ENCODE data around the gene CARD6. TPM values are rescaled to one million over a fixed set of nuclear protein-coding genes. Genes with fewer than 3 reads are reported as not detected.
A peak's percentile ranks its signal among the peaks of the same experiment; 100 is the strongest.

CARD6 gene
- total and polyA plus RNA-seq, 2 of the 13 experiments (the other 11 are each of a cell fraction or from before 2014, with no cell fraction given), result 0.33 to 1.4 TPM

DNA sequence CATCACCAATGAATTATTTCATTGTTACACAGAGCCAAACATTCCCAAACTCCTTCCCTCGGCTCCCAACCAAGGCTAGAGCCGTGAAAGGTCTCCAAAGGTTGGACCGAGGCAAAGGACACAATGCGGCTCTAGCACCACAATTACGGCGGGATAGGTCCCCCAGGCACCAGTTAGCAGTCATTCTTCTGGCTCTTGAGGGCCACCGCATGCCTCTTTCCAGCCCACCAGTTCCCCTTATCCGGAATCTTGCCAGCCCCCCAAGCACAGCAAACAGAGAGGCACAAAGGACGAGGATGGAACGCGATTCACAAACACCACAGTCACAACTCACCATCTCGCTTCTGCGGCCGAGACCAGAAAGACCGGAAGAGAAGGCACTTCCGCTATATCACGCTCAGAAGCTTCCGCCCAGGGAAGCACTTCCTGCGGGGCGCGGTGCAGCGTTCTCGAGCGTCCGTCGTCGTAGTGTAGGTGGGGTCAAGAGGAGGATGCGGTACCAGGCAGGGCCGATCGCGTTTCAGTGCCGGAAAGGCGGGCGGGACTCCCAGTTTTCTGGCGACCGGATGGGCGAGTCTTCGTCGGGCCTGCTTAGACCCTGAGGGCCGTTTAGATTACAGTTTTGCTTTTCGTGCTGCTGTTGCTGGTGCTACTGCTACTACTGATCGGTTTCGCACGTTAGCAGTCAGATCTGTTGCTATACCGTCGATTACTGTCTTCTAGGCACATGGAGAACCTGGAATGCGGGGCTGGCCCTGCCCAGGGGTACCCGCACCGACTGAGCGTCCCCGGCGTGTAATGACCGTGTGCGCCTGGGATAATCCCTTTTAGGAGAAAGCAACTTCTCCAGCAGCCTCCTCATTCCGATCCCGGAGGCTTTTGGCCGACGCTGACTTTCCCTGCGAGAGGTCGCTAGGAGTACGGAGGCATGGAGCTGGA lies 6.0 kb upstream of the CARD6 start, which contains the start of gene RPL37 (continued):
- TF ChIP-seq, protein P1, sequence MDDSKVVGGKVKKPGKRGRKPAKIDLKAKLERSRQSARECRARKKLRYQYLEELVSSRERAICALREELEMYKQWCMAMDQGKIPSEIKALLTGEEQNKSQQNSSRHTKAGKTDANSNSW (CRISPR knock-in tag; IDR thresholded peaks at IDR 0.05; ENCODE audit: borderline replicate concordance), result peak; percentile 81; the same call in 1 of the 2 replicates
- no peak for TF ChIP-seq HMG20A (CRISPR knock-in tag; IDR thresholded peaks at IDR 0.05; ENCODE audit: borderline replicate concordance)
- no peak for TF ChIP-seq ZNF7 (CRISPR knock-in tag; IDR thresholded peaks at IDR 0.05)
- peak; percentile 94 for TF ChIP-seq HBP1 (CRISPR knock-in tag; IDR thresholded peaks at IDR 0.05; ENCODE audit: low read depth)
- peak; percentile 71 for TF ChIP-seq ZNF652 (CRISPR knock-in tag; IDR thresholded peaks at IDR 0.05; ENCODE audit: borderline replicate concordance, low read depth)
- no peak; the same call in 1 of the 2 replicates for TF ChIP-seq PRMT3 (CRISPR knock-in tag; IDR thresholded peaks at IDR 0.05; ENCODE audit: borderline replicate concordance, low read depth)
- peak; percentile 72 for TF ChIP-seq NCOA2 (CRISPR knock-in tag; IDR thresholded peaks at IDR 0.05)
- TF ChIP-seq ZBTB49 (CRISPR knock-in tag; IDR thresholded peaks at IDR 0.05; ENCODE audit: borderline replicate concordance), result no peak
- no peak for TF ChIP-seq NCOR1 (IDR thresholded peaks at IDR 0.05; ENCODE audit: borderline replicate concordance, low read length)
- TF ChIP-seq ATF2 (CRISPR knock-in tag; IDR thresholded peaks at IDR 0.05), result peak; percentile 93
- peak; percentile 98 for TF ChIP-seq PHF5A (CRISPR knock-in tag; IDR thresholded peaks at IDR 0.05; ENCODE audit: low read depth, unreplicated experiment)
- TF ChIP-seq ZNF550 (CRISPR knock-in tag; IDR thresholded peaks at IDR 0.05; ENCODE audit: borderline replicate concordance), result 0 out of 2 replicates have a peak, but pooled peaks have one; percentile 24
- TF ChIP-seq KAT2B (IDR thresholded peaks at IDR 0.05; ENCODE audit: borderline replicate concordance, low read depth, low read length), result 0 out of 2 replicates have a peak, but pooled peaks have one; percentile 13
- peak; percentile 98 for TF ChIP-seq DR1 (CRISPR knock-in tag; IDR thresholded peaks at IDR 0.05)
- no peak for TF ChIP-seq ZNF569 (CRISPR knock-in tag; IDR thresholded peaks at IDR 0.05; ENCODE audit: borderline replicate concordance)
- TF ChIP-seq ADNP (CRISPR knock-in tag; IDR thresholded peaks at IDR 0.05), result no peak
- TF ChIP-seq ETV5 (CRISPR knock-in tag; IDR thresholded peaks at IDR 0.05; ENCODE audit: borderline replicate concordance), result peak; percentile 96
- no peak for TF ChIP-seq PAF1 (CRISPR knock-in tag; IDR thresholded peaks at IDR 0.05)
- 0 out of 2 replicates have a peak, but pooled peaks have one; percentile 41 for TF ChIP-seq ZNF780A (CRISPR knock-in tag; IDR thresholded peaks at IDR 0.05)
- no peak; the same call in 1 of the 2 replicates for TF ChIP-seq SOX13 (IDR thresholded peaks at IDR 0.05)
- peak in 1 of 2 experiments; percentile 75; a peak in 2 of 4 replicates for TF ChIP-seq SOX13 (CRISPR knock-in tag; conservative IDR thresholded peaks at IDR 0.05 in 1 of 2, IDR thresholded peaks at IDR 0.05 in 1 of 2)
- TF ChIP-seq SP4 (CRISPR knock-in tag; IDR thresholded peaks at IDR 0.05), result peak; percentile 92
- TF ChIP-seq JARID2 (CRISPR knock-in tag; IDR thresholded peaks at IDR 0.05; ENCODE audit: insufficient replicate concordance), result peak; percentile 96
